K562 (cell line): ENCODE data around the gene ZNF581. TPM values are rescaled to one million over a fixed set of nuclear protein-coding genes. Genes with fewer than 3 reads are reported as not detected.

Experiments
- ATAC-seq: fragments of 200-7000 bp; cut with Tn5 transposase; 3 replicates; pipeline ENCODE4 v1.9.1; 2020; ENCODE audit warnings: moderate library complexity
- BruUV-seq: library from RNA; stranded (reverse); fragments of 400-500 nt; replicated peaks from 2 replicates; lab custom pipeline; 2021; lab: Mats Ljungman, UMichigan
- CTCF ChIA-PET: fragments of 300-600 bp; formaldehyde crosslinking; extraction: SDS; loops from one replicate; lab custom pipeline; 2021; ENCODE audit warnings: low intra/inter-chr PET ratio; lab: Yijun Ruan, JAX
- POLR2A ChIA-PET: fragments of 300-600, 350-650 bp; sonication (Branson Sonifier 250); formaldehyde crosslinking; extraction: SDS; loops from one replicate; lab custom pipeline; 2021; ENCODE audit warnings: antibody characterized with exemption, inconsistent platforms; lab: Yijun Ruan, JAX
- DNase-seq, 4 experiments: peaks; one replicate each; pipeline versions ENCODE4 v3.0.0 to v3.0.0-alpha.2; 2011 to 2018; ENCODE audit warnings: low spot score in 3 of 4, mixed read lengths in 3 of 4; ENCODE audit errors: extremely low read depth in 1 of 4
- FAIRE-seq: peaks from 2 replicates; lab custom pipeline; 2011; peaks lifted over from hg19 to GRCh38; lab: Jason Lieb, UNC
- H2AFZ ChIP-seq: 2 replicates; pipeline ENCODE4 v1.6.0; 2011; ENCODE audit warnings: low read depth, low read length, control low read depth, inconsistent platforms
- H3K27ac ChIP-seq: fragments of 200-600 bp; 3 replicates; pipeline ENCODE4 v1.8.0; 2011; ENCODE audit warnings: low read depth, mild to moderate bottlenecking, control low read depth, inconsistent platforms, low read length, moderate library complexity, mixed read lengths; ENCODE audit errors: extremely low read depth
- H3K27me3 ChIP-seq, 2 experiments: fragments of 300-600 bp in 1 of 2; 2 replicates in 1 of 2; 3 replicates in 1 of 2; pipeline versions ENCODE4 v1.6.0 to v1.8.0; 2011; ENCODE audit warnings: inconsistent platforms in 2 of 2, low read length in 2 of 2, mild to moderate bottlenecking in 1 of 2, mixed read lengths in 1 of 2, moderate library complexity in 1 of 2; ENCODE audit not compliant: control insufficient read depth in 2 of 2, insufficient read depth in 2 of 2
- H3K36me3 ChIP-seq: fragments of 300-600 bp; 3 replicates; pipeline ENCODE4 v1.8.0; 2011; ENCODE audit warnings: mild to moderate bottlenecking, low read length, inconsistent platforms; ENCODE audit not compliant: control insufficient read depth, insufficient read depth
- H3K4me1 ChIP-seq, 2 experiments: fragments of 200-600 bp in 1 of 2; replicated peaks in 1 of 2; 2 replicates in 1 of 2; 3 replicates in 1 of 2; pipeline versions ENCODE4 v1.5.1 to v1.8.0; 2011; ENCODE audit warnings: inconsistent platforms in 2 of 2, low read length in 2 of 2, mild to moderate bottlenecking in 1 of 2, mixed read lengths in 1 of 2, moderate library complexity in 1 of 2; ENCODE audit not compliant: control insufficient read depth in 2 of 2, insufficient read depth in 2 of 2
- H3K4me2 ChIP-seq: 2 replicates; pipeline ENCODE4 v1.6.1; 2011; ENCODE audit warnings: low read length, control low read depth, inconsistent platforms, mixed read lengths; ENCODE audit not compliant: insufficient read depth
- H3K4me3 ChIP-seq: fragments of 200-600 bp; sonication (generic), shearing (Covaris generic); 2 replicates; pipeline ENCODE4 v1.5.1; 2016; ENCODE audit warnings: control low read depth, inconsistent platforms
- H3K79me2 ChIP-seq: fragments of 200-600 bp; 3 replicates; pipeline ENCODE4 v1.8.0; 2011; ENCODE audit warnings: low read length, inconsistent platforms; ENCODE audit not compliant: control insufficient read depth, insufficient read depth
- H3K9ac ChIP-seq, 2 experiments: 2 replicates each; pipeline versions ENCODE4 v1.6.0 to v1.6.1; 2011; ENCODE audit warnings: low read depth in 2 of 2, low read length in 2 of 2, control low read depth in 1 of 2, inconsistent platforms in 1 of 2, mild to moderate bottlenecking in 1 of 2, mixed read lengths in 1 of 2; ENCODE audit not compliant: insufficient read depth in 1 of 2
- H3K9me1 ChIP-seq: one replicate; pipeline ENCODE4 v1.6.0; 2011; ENCODE audit warnings: inconsistent platforms, mild to moderate bottlenecking, low read length, moderate library complexity; ENCODE audit not compliant: control insufficient read depth, insufficient read depth
- H3K9me3 ChIP-seq: replicated peaks from 2 replicates; pipeline ENCODE4 v1.5.1; 2011; ENCODE audit warnings: low read depth, low read length, inconsistent platforms; ENCODE audit not compliant: control insufficient read depth, insufficient read depth
- H4K20me1 ChIP-seq: replicated peaks from 2 replicates; pipeline ENCODE4 v1.6.1; 2011; ENCODE audit warnings: low read length, inconsistent platforms, mixed read lengths; ENCODE audit not compliant: control insufficient read depth, insufficient read depth
- GTF2E2 ChIP-seq: fragments of 200-800 bp; sonication (Bioruptor generic); IDR thresholded peaks from 2 replicates; pipeline ENCODE4 v1.6.1; 2016; ENCODE audit warnings: missing genetic modification characterization, missing compliant biosample characterization
- RBFOX2 ChIP-seq: fragments of 200-400 bp; formaldehyde crosslinking; IDR thresholded peaks from 2 replicates; pipeline ENCODE4 v1.6.1; 2017; ENCODE audit warnings: low read depth, mild to moderate bottlenecking, low read length, moderate library complexity
- SRF ChIP-seq, 2 experiments: fragments of 250-450, 450-650 bp in 1 of 2; sonication (Bioruptor Pico) in 1 of 2; sonication (generic) in 1 of 2; formaldehyde crosslinking; IDR thresholded peaks; 2 replicates each; pipeline versions ENCODE4 v1.5.0 to v1.5.1; 2020 to 2022; ENCODE audit warnings: mild to moderate bottlenecking in 1 of 2, missing genetic modification reagents in 1 of 2
- TEAD4 ChIP-seq, 2 experiments: sonication (generic) in 1 of 2; formaldehyde crosslinking in 1 of 2; IDR thresholded peaks; 2 replicates each; pipeline versions ENCODE4 v1.6.1 to v1.8.0; 2012 to 2022; ENCODE audit warnings: borderline replicate concordance in 1 of 2, inconsistent platforms in 1 of 2, low read length in 1 of 2, mild to moderate bottlenecking in 1 of 2, missing genetic modification reagents in 1 of 2
- WGBS: fragments of 100-300 bp; shearing (Covaris generic); methylation state at CpG from one replicate; pipeline ENCODE4 v1.1.6; 2016; ENCODE audit warnings: low coverage, mixed read lengths; ENCODE audit not compliant: insufficient coverage; ENCODE audit errors: missing lambda C conversion rate; 5-methylcytosine and 5-hydroxymethylcytosine counted together
- in situ Hi-C: fragments of 300-500 bp; cut with MboI; formaldehyde crosslinking; loops from 4 replicates; pipeline ENCODE4 v1.15.0; 2018; ENCODE audit warnings: inconsistent platforms, mixed read lengths
- intact Hi-C: fragments of 100-400 bp; cut with micrococcal nuclease; formaldehyde crosslinking; loops from 2 replicates; pipeline ENCODE4 v1.14.2; 2022
- polyA plus RNA-seq, 8 experiments: library from polyadenylated mRNA; depleted of rRNA in 4 of 8; stranded (reverse) in 5 of 8; unstranded in 3 of 8; fragments of >200 nt; fragmentation: Nextera tagmentation in 2 of 8; fragmentation: Illumina TruSeq in 1 of 8; extraction: Ambion mirVana in 2 of 8; extraction: Trizol in 1 of 8; gene quantifications; 2 replicates each; pipeline versions ENCODE4 v1.2.1 to v1.2.3, GENCODE V29; 2011 to 2014; ENCODE audit warnings: inconsistent platforms in 1 of 8, missing spikeins in 1 of 8
- total RNA-seq, 7 experiments: library from RNA; depleted of rRNA in 6 of 7; stranded (reverse); fragments of >200 nt in 6 of 7; fragmentation: Illumina TruSeq in 2 of 7; extraction: Trizol in 2 of 7; gene quantifications; 2 replicates each; pipeline versions ENCODE4 v1.2.1 to v1.2.3, GENCODE V29; 2011 to 2021; ENCODE audit warnings: low replicate concordance in 1 of 7

The ZNF581 gene
- total and polyA plus RNA-seq, 9 of the 15 experiments (the other 6 are each of a cell fraction or from before 2014, with no cell fraction given): 2.4 to 39.4 (median 15.4) TPM

GRCh38 chr19:55613930-55614710 lies 29.3 kb upstream of the ZNF581 start:
- BruUV-seq: no TSS peak
- Histone ChIP-seq H3K9me3 (no peaks in the 10 kb centered on the region), H3K79me2 (peaks cover 6% of the 10 kb centered on the region; the same call in 1 of the 3 replicates), H3K27ac (no peak overlapping the region), H2AFZ (no peak overlapping the region), H3K4me3 (no peak overlapping the region), H4K20me1 (no peaks in the 10 kb centered on the region), H3K36me3 (peaks cover 35% of the 10 kb centered on the region; the same call in 2 of the 3 replicates), H3K4me1 (peaks cover 0 to 5% of the 10 kb centered on the region in 2 experiments; a peak in 2 of 5 replicates), H3K4me2 (no peak overlapping the region), H3K9ac (no peak overlapping the region), H3K9me1 (no peaks in the 10 kb centered on the region), H3K27me3 (no peaks in the 10 kb centered on the region)
- intact Hi-C loops: no loop called here
- DNase-seq: peak in 1 of 4 experiments; percentile 18
- in situ Hi-C loops: no loop called here
- CTCF ChIA-PET: no interaction called here
- TF ChIP-seq SRF (CRISPR knock-in tag; IDR thresholded peaks at IDR 0.05) (no peak), TEAD4 (IDR thresholded peaks at IDR 0.05; ENCODE audit: low read length) (no peak), TEAD4 (CRISPR knock-in tag; IDR thresholded peaks at IDR 0.05; ENCODE audit: borderline replicate concordance) (no peak), RBFOX2 (peak; percentile 22; the same call in 1 of the 2 replicates), GTF2E2 (tag) (no peak)
- 87% methylated on average over 9 of the region's 75 CpGs for WGBS
- no peak for ATAC-seq
- POLR2A ChIA-PET: no interaction called here
- no peak for FAIRE-seq
